Ishikawa (cell line): Measurements from ENCODE around the gene CACFD1.

Experiments used
- CEBPB ChIP-seq: IDR thresholded peaks from 2 replicates; pipeline ENCODE4 v1.6.1; 2012
- CREB1 ChIP-seq: IDR thresholded peaks from 2 replicates; pipeline ENCODE4 v1.6.1; 2012; ENCODE audit warnings: low read depth
- EGR1 ChIP-seq: IDR thresholded peaks from 2 replicates; pipeline ENCODE4 v1.6.1; 2012
- EP300 ChIP-seq: IDR thresholded peaks from 2 replicates; pipeline ENCODE4 v1.6.1; 2012; ENCODE audit warnings: borderline replicate concordance
- FOXM1 ChIP-seq: IDR thresholded peaks from 2 replicates; pipeline ENCODE4 v1.6.1; 2012; ENCODE audit warnings: low read depth, borderline replicate concordance
- MAX ChIP-seq: IDR thresholded peaks from 2 replicates; pipeline ENCODE4 v1.6.1; 2012
- NFIC ChIP-seq: IDR thresholded peaks from 2 replicates; pipeline ENCODE4 v1.6.1; 2012
- RAD21 ChIP-seq: IDR thresholded peaks from 2 replicates; pipeline ENCODE4 v1.6.1; 2012; ENCODE audit warnings: low read depth
- REST ChIP-seq: IDR thresholded peaks from 2 replicates; pipeline ENCODE4 v1.6.1; 2012; ENCODE audit warnings: low read depth, mild to moderate bottlenecking
- TAF1 ChIP-seq: IDR thresholded peaks from 2 replicates; pipeline ENCODE4 v1.6.1; 2012; ENCODE audit warnings: low read depth, mild to moderate bottlenecking
- TCF12 ChIP-seq: IDR thresholded peaks from 2 replicates; pipeline ENCODE4 v1.6.1; 2012; ENCODE audit warnings: low read depth
- TEAD4 ChIP-seq: IDR thresholded peaks from 2 replicates; pipeline ENCODE4 v1.6.1; 2012
- USF1 ChIP-seq: IDR thresholded peaks from 2 replicates; pipeline ENCODE4 v1.6.1; 2012
- YY1 ChIP-seq: IDR thresholded peaks from 2 replicates; pipeline ENCODE4 v1.6.1; 2012; ENCODE audit warnings: low read depth
- ZBTB7A ChIP-seq: IDR thresholded peaks from 2 replicates; pipeline ENCODE4 v1.6.1; 2012; ENCODE audit warnings: low read depth

Gene CACFD1

GRCh38 chr9:133508046-133508445, 48.3 kb downstream of the CACFD1 start:
- TF ChIP-seq RAD21 (no peak), EP300 (no peak), TCF12 (no peak), CREB1 (no peak)

GRCh38 chr9:133509179-133510083, 49.7 kb downstream of the CACFD1 start:
- TF ChIP-seq CEBPB = no peak
- TF ChIP-seq YY1 = no peak
- TF ChIP-seq EGR1 = peak; percentile 57; the same call in 1 of the 2 replicates
- no peak for TF ChIP-seq FOXM1
- TF ChIP-seq MAX = no peak
- no peak for TF ChIP-seq TCF12
- TF ChIP-seq TEAD4 = no peak

GRCh38 chr9:133510926-133511505, 51.2 kb downstream of the CACFD1 start:
- no peak for TF ChIP-seq EGR1
- no peak for TF ChIP-seq TEAD4
- no peak for TF ChIP-seq MAX
- TF ChIP-seq NFIC = no peak
- no peak for TF ChIP-seq USF1
- no peak for TF ChIP-seq REST
- TF ChIP-seq ZBTB7A = no peak
- no peak for TF ChIP-seq TAF1
- TF ChIP-seq CEBPB = no peak
- no peak for TF ChIP-seq RAD21
- TF ChIP-seq YY1 = no peak

GRCh38 chr9:133511607-133512006, 51.8 kb downstream of the CACFD1 start:
- TF ChIP-seq EP300 (no peak), ZBTB7A (no peak), EGR1 (no peak), CREB1 (no peak), MAX (no peak), USF1 (no peak), NFIC (no peak), TAF1 (no peak), REST (no peak)

GRCh38 chr9:133512253-133513213, 52.8 kb downstream of the CACFD1 start:
- TF ChIP-seq YY1 (no peak), MAX (no peak), EGR1 (no peak), CEBPB (no peak), EP300 (no peak), ZBTB7A (no peak), RAD21 (no peak), TCF12 (no peak), TEAD4 (no peak), REST (no peak), FOXM1 (no peak), CREB1 (no peak), USF1 (no peak), TAF1 (no peak), NFIC (no peak)
